Measurements from ENCODE around the gene SLC25A22.

DNA sequence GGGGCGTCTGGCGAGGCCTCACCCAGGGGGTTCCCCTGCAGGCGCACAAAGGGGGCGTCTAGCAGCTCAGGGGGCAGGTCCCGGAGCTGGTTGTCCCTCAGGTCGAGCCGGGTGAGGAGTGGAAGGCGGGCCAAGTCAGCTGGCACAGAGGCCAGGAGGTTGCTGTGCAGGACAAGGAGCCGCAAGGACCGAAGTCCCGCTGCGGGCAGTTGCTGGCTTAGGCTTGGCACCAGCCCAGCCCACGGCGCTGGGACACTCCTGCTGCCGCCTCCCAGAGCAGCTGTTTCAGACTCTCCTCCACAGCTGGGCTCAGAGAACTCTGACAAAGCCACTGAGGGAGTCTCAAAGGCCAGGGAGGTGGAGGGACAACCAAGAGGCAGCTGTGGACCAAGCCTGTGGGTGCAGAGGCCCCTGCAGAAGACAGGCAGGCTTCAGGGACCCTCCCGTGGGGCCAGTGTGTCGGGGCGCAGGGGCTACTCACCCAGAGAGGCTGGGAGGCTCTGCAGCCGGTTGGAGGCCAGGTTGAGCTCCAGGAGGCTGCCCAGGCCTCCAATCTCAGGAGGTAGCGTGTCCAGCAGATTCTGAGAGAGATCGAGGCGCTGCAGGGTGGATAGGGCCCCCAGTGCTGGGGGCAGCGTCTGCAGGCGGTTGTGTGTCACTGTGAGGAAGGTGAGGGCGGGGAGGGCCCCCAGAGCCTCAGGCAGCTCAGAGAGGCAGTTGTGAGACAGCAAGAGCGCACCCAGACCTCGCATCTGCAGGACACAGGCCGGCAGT lies 4.8 kb upstream of the SLC25A22 start:
- TF ChIP-seq, protein P1, sequence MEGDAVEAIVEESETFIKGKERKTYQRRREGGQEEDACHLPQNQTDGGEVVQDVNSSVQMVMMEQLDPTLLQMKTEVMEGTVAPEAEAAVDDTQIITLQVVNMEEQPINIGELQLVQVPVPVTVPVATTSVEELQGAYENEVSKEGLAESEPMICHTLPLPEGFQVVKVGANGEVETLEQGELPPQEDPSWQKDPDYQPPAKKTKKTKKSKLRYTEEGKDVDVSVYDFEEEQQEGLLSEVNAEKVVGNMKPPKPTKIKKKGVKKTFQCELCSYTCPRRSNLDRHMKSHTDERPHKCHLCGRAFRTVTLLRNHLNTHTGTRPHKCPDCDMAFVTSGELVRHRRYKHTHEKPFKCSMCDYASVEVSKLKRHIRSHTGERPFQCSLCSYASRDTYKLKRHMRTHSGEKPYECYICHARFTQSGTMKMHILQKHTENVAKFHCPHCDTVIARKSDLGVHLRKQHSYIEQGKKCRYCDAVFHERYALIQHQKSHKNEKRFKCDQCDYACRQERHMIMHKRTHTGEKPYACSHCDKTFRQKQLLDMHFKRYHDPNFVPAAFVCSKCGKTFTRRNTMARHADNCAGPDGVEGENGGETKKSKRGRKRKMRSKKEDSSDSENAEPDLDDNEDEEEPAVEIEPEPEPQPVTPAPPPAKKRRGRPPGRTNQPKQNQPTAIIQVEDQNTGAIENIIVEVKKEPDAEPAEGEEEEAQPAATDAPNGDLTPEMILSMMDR (IDR thresholded peaks at IDR 0.05) = no peak
- TF ChIP-seq EP300 (IDR thresholded peaks at IDR 0.05; ENCODE audit: low read depth) (no peak), POLR2A (IDR thresholded peaks at IDR 0.05) (no peak), POLR2AphosphoS5 (IDR thresholded peaks at IDR 0.05) (no peak)
